GM11168 (cell line): ENCODE data around the gene ELFN2.

Experiments used
- in situ Hi-C: fragments of 300-500 bp; cut with MboI; formaldehyde crosslinking; loops from one replicate; pipeline ENCODE4 v1.12.0; 2022; ENCODE audit warnings: low sequenced_read_pairs; ENCODE audit not compliant: unreplicated experiment

The ELFN2 gene

DNA sequence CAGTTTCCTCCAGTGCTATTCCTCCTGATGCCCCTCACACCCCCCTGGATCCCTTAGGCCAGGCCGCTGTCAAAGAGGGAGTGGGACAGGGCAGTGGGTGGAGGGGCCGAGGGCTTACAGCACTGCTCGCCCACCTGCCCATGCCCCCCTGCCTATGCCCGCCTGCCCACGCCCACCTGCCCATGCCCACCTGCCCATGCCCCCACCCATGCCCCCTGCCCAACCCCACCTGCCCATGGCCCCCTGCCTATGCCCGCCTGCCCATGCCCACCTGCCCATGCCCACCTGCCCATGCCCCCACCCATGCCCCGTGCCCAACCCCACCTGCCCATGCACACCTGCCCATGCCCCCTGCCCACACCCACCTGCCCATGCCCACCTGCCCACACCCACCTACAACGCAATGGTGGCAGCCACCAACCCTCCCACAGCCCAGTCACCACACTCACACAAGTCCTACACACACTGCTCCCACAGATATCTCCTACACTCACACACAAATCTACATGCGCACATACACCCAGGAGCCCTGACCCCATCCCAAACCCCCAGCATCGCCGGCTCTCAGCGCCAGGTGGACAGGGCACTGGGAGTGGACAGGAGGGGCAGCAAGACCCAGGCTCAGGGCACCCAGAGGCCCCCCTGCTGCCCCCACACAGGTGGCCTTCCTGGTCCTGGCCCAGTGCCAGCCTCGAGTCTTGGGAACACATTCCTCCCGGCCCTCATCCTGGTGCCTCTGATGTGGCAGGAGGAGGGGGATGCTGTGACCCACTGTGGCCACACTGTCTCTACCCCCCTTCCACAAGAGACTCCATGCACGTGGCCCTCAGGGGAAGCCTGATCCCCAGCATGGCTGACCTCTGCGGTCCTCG is 83.2 kb downstream of the ELFN2 start:
- in situ Hi-C loops = no loop called here

DNA sequence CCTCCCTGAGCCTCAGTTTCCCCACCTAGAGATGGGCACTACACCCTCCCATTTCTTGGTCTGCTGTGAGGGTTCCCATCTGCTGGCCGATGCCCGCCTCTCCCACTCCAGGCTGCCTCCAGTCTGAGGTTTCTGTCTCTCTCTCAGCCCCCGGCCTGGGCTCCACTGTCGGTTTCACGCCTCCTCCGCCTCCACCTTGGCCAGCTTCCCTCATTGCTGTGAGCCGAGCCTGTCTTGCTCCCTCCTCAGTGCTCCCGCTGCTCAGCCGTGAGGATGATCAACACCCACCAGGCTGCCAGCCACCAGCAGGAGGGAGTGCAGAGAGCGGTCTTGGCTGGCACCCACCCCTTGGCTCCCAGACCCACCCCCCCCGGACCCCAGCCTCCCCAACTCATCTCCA is 83.9 kb downstream of the ELFN2 start:
- in situ Hi-C loops = no loop called here

DNA sequence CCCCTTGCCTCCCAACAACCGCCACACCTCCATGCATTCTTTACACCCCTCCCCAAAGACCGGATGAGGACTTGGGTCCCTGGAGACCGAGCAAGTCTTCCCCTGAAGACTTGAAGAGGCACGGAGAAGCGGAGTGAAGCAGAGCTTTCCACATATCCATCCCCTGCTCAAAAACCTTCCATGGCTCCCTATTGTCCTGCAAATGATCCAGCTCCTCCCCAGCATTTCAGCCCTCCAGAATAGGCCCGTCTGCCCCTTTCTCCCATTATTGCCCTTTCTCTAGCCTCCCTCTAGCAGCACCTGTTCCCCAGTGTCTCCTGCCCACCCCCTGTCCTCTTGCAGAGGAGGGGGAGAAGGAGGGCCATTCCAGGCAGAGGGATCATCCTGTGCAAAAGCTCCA is 85.2 kb downstream of the ELFN2 start:
- in situ Hi-C loops = no loop called here

DNA sequence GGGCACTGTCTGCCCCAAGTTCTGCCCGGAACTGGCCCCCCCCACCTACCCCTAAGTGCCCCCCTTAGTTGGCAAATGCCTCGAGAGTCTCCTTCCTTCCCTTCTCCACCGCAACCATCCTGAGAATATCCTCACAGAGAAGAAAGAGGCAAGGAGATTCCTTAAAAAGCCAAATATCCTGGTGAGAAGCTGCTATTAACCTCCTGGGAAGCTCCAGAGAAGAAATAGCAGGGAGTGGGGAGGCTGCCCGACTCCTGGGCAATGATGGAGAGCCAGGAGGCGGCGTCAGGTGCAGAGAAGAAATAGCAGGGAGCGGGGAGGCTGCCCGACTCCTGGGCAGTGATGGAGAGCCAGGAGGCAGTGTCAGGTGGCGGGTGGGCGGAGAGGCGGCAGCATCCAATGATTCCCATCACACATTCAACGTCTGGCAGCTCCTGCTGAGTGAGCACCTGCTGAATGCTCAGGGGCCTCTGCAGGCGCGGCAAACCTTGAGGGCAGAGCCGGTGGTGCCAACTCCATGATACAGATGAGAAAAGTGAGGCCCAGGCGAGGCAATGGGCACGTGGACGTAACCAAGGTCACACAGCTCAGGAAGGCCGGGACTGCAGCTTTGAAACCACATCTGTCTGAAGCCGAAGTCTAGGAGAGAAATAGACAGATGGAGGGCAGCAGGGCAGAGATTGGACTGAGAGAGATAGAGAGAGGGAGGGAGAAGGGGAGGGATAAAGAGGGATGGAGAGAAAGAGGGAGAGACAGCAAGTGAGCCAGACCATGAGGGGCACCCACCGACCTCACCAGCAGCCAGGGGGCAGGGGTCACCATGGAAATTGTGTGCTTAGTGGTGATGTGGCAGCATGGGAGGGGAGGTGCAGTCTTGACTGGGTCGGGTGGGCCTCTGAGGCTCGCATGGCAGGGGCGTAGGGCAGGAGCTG is 86.7 kb downstream of the ELFN2 start:
- in situ Hi-C loops = no loop called here

DNA sequence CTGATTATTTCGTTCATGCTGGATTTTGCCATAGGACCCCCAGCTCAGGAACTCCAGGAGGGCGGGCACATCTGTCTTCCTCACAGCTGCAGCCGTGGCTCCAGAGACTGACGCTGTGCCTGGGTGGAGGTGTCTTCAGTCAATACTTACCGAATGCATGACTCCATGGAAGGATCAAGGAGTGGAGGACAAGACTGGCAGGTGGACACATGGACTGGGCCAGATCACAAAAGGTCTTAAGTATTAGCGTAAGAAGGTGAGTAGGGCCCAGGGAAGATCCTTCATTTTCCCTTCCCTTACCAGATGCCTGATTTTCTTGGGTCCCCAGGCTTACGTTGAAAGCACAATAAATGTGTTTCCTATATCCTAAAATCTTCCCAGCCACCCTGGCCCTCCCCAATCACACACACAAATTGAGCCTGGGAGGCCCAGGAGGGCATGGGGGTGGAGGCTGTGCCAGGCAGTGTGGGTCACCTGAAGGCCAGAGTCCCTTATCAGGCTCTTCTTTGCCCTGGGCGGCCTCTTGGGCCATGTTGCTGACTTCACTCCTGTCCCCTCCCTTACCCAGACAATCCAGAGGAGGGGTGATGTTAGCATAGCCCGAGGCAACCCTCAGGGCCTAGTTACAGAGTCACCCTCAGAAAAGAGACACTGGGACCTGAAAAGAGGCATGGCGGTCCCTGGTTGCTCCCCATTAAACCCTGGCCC is 88.6 kb downstream of the ELFN2 start:
- in situ Hi-C loops = no loop called here

DNA sequence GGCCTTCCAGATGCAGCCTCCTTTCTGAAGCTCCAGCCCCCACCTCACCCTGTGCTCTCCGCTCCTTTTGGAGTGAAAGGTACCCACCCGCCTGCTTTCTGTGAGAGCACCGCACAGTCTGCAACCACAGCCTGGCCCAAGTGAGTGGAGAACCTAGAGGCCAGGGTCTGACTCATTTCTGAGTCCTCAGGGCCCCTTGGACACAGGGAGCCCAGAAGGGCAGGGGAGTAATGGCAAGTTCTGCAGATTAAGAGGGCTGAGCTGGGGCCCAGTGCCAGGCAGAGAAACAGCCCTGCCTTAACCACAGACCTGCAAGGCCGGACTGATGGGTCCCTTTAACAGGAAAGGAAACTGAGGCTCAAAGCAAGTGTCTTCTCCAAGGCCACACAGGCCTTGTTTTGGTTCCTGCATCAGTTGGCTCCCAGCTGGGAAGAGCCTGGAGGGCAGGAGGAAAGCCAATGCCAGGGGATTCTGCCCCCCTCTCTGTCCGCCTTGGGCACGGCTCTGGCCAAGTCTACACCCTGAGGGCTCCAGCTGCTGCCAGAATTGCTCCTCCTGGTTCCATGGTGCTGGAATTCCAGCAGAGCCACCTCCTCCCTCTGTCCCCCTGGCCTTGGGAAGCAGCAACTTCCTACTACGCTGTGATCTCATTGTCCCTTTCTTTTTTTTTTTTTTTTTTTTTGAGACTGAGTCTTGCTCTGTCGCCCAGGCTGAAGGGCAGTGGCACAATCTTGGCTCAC is 89.9 kb downstream of the ELFN2 start:
- in situ Hi-C loops = no loop called here

DNA sequence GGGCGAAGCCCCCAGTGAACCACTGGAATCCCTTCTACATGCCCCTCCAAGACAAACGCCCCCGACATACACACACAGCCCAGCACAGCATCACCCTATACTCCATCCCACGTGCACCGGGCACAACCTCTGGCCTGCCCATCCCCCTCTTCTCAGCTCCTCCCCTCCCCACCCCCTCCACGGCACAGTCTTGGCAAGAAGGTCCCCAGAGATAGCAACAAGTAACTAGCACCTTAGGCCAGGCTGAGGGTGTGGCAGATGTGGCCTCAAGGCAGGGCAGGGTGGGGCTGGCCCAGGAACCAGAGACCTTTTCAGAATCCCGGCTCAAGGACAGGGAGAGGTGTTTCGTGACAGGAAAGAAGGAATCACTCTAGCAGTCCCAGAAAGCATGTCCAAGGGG is 90.7 kb downstream of the ELFN2 start:
- in situ Hi-C loops = no loop called here

DNA sequence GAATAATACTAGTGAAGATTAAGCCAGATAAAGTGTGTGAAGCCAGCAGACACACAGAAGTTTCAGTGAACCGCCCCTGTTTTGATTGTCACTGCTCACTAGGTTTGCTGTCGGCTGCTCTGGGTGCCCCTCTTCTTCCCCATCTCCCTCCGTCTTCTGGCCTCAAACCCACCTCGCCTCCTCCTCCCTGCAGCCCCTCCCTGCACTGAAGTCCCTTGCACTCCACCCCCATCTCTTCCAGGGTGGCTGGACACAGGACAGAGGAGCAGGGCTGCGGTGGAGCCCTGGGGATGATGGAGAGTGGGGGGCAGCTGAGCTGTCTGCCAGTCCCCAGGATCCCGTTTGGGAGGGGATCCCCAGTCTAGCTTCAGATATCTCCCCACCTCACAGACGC is 91.5 kb downstream of the ELFN2 start:
- in situ Hi-C loops = no loop called here

DNA sequence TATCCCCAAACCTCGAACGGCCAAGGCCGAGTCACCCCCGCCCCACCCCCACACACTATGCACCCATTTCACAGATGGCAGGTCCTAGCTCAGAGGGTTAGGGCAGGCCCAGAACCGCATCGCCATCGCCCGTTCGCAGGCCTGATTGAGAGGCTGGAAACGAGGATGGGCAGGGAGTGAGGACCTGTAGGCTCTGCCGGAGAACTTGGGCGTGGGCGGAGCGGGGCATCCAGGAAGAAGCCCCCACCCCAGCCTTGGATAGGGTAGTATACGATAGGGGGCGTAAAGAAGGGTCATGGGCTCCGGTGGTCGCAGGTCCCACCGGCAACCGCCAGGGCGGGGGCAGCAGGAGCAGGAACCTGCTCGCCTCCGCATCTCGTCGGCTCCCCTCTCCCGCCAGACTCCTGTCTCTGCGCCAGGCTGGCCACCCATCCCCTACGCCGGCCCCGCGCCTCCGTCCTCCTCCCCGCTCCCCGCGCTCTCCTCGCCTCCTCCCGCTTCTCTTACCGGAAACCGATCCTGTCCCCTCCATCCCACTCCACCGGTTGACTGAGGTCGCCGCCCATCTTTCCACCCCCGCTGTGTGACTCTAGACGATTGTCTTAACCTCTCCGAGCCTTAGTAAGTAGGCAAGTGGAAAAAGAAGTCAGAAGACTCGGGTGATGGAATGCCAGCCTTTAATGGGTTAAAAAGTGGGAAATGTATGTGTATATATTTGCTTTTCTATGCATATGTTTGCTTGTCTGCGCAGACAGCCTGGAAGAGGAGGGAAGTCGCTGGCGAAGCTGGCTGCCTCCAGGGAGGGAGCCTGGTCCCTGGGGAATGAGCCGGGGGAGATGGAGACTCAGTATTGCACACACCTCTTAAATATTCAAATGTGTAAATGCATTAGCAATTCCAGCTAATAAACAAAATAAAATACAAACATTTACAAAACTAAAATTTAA is 92.1 kb downstream of the ELFN2 start:
- in situ Hi-C loops = no loop called here

DNA sequence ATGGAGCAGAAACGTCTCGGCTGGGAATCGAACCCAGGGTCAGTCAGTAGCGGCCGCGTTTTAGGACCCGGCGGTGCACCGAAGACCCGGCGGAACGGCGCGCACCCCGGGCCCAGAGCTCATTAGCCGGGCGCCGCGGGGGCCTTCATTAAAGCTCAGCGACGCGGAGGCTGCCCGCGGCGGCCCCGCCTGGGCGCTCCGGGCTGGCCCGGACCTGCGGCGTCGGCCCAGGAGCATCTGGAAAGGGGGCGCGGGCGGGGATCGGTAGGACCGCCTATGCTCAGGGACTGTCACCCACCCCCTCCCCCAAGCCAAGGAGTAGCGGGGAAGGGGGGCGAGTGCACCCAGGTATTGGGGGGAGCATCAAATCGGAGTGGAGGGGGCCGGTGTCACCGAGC is 92.8 kb downstream of the ELFN2 start:
- in situ Hi-C loops = no loop called here

DNA sequence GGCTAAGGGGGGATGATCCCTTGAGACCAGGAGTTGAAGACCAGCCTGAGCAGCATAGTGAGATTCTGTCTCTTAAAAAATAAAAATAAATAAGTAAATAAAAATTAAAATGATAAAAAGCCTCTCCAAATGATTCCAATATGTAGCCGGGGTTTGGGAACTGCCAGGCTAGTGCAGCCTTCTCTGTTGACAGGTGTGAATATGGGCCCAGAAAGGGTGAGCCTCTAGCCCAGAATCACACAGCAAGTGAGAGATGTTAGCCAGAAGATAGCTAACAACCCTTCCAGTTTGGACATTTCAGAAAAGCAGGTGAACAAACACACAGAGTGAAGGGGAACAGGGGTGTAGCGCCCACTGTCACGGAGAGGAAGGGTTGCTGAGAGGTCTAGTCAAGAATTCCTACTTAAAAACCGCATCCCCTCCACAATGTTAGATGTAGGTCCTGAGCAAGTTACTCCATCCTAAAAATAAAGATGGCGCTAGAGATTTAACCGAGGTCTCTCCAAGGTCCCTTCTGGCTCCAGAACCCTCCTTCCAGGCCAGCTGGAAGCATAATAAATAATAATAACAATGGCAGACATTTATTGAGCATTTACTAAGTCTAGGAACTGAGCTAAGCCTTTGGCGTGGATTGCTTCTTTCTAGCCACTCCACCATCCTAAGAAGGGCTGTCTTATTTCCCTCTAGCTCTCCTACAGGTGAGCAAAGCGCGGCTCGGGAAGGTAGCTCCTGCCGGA is 93.4 kb downstream of the ELFN2 start:
- in situ Hi-C loops = no loop called here

DNA sequence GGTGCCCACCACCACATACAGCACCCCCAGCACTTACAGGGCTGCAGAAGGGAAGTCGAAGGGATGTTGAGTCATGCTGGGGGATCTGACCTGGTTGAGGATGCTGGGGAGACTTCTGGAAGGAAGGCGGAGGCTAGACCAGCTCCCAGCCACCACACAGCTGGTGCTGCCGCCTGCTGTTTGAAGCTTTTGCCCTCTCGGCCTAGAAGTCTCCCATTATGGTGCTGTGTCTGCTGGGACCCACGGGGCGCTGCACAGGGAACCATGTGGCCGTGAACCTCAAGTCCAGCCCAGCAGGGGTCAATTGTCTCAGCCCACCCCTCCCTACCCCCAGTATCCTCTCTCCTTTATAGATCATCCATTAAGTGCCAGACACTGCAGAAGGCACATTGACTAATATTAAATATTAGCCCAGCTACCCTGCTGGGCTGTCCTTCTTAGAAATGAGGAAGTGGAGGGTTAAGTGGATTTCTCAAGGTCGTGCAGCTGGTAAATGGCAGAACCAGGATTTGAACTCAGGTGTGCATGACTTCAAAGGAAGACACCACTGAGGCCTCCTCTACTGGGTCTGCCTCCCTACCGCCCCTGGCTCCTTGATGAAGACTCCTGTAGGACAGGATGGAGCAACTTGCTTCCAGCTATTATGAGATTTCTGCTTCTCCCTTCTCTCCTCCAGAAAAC is 95.3 kb downstream of the ELFN2 start:
- in situ Hi-C loops = no loop called here

DNA sequence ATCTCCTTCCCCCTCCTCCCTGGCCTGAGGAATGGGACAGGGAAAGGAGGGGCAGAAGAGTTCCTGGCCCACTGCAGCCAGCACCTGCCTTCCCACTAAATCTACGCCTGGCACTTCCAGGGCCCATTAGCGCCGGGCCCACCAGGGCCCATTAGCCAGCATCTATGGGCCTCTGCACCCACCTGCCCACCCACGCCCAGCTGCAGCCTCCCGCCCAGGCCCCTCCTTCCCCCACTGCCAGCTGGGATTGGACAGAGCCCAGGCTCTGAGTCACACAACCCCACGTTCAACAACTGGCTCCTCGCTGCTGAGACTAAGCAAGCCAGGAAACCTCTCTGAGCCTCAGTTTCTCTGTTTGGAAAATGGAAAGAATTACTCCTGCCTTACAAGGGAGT is 96.2 kb downstream of the ELFN2 start:
- in situ Hi-C loops = no loop called here

DNA sequence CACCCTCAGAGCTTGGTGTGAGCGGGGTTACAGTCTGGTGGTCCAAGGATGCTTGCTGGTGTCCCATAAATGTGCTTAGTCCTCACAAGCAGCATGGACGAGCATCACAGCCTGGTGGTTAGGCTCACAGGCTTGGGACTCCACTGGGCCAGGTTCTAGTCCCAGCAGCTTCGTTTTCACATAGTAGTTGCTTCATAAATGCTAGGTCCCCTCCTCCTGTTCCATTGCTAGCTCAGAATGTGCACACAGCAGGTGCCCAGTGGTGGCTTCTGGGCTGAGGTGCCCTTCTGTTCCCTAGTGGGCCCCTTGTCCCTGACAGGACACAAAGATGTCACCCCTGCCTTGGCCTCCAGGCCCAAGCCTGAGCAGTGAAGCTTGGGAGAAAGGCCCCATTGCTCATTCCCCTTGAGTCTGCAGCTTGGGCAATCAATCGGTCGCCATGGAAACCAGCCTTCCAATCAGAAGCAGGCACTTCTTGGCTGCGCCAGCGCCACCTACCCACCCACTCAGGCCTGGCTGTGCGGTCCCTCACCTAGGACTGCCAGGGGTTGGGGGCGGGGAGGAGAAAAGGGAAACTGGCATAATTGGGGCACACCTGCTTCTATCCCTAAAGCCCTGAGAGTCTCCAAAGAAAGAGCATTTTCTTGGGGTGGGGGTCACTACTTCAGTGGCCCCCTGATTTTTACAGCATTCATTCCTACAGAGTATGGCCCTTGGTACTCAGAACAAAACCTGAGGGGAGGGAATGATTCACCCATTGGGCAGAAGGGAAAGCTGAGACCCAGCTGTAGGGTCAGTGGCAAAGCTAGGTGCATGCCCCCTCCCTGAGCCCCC is 96.9 kb downstream of the ELFN2 start:
- in situ Hi-C loops = no loop called here

DNA sequence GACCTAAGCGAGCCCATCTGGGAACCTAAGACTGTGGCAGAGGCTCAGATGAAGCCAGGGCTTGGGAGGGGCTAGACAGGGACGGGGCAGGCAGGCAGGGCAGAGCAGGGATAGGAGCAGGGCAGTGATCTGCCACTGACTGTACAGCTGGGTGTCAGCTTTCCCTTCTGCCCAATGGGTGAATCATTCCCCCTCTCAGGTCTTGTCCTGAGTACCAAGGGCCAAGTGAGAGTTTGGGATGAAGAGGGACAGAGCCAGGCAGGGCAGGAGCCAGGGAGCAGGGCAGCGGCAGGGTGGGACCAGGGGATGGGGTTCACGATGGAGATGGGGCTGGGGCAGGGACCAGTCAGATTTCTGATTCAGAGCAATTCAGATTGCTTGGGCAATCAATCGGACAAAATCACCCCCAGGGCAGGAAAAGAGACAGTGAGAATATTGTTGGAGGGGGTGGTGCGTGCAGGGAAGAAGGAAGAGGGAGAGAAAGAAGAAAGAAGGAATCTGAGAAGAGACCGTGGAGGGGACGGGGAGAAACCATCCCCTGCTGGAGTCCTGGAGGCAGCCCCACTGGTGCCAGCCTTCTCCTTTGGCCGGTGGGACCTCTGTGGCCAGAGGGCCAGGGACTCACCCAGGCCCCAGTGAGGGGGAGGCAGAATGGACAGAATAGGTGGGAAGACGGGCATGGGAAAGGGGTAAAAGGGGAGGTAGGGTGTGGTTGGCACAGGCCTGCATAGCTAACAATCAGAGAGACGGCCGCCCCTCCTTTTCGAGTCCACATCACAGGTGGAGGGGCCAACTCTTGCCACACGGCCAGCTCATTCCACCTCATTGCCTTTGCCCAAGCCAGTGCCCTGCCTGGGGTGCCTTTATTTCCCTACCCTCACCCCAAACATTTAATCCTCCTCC is 97.8 kb downstream of the ELFN2 start:
- in situ Hi-C loops = no loop called here
